NK-92 treated with Interleukin-12 subunit alpha and Interleukin-12 subunit beta, amount 100 ng/mL, for 24 hours (cell line): ENCODE data around the gene ABTB2.
"Not testable (repeated sequence)": the region's sequence is repeated elsewhere in the genome, so short reads cannot be mapped to it uniquely, and the experiment has no call there.

Source experiments
- DNase-seq: peaks from one replicate; lab custom pipeline; 2025; lab: John Stamatoyannopoulos, UW

Gene ABTB2

GRCh38 chr11:34262531-34263081 is 95.2 kb downstream of the ABTB2 start:
- no peak for DNase-seq

GRCh38 chr11:34261820-34262219 is 96.0 kb downstream of the ABTB2 start:
- DNase-seq: no peak

DNA sequence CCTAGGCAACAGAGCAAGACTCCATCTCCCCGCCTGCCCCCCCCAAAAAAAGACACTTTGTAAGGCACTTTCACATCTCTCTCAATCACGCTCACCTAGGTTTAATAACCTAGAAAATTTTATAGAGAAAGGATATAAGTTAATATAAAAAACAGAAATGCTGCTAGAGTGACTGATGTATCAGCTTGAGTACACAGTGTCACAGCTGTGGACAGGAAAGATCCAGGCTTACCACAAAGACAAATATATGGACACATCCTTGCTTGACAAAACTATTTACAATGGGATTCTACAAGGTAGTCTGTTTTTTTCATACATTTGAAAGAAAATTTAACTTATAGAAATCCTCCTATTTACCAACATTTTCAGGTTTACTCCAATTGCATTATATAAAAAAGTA is 96.7 kb downstream of the ABTB2 start:
- no peak for DNase-seq

GRCh38 chr11:34260072-34260575 is 97.7 kb downstream of the ABTB2 start:
- DNase-seq: no peak

- no peak for DNase-seq
These were observed 98.7 kb downstream of the ABTB2 start for GRCh38 chr11:34259087-34259486.

DNA sequence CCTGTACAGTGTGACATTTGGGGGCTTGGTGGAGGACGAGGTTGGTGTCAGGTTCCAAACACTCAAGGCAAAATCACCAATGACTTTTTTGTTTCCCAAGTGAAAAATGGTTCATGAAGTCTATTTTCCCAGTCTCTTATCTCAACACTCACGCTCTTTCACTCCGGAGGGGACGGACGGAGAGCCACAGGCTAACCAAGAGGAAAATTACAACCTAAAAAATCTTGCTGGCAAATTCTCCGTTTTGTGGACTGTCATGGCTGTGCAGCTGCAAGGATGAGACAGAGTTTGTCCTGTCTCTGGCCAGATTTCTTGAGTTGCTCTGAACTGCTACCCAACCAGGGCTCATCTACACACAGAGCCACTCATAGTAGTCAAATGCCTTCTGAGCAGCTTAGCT is 101.2 kb downstream of the ABTB2 start:
- DNase-seq: no peak

DNA sequence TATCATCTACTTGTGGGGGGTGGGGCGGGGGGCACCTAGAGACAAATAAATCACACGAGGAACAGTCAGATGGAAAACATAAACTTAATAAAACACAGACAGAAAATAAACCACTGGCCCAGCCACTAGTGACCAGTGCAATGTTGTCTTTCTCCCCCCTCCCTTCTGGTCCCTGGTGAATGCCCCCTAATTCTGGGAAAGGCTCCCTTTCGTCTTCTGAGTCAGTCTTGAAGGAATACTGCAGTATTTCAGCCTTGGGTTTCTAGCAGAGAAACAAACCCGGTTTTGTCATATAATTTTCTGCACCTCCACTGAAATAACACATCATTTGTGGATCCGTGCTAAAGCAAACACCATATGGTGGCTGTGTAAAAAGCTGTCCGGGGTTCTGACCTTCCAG is 101.7 kb downstream of the ABTB2 start:
- no peak for DNase-seq

- no peak for DNase-seq
These were observed 102.7 kb downstream of the ABTB2 start for GRCh38 chr11:34255101-34255500.

DNA sequence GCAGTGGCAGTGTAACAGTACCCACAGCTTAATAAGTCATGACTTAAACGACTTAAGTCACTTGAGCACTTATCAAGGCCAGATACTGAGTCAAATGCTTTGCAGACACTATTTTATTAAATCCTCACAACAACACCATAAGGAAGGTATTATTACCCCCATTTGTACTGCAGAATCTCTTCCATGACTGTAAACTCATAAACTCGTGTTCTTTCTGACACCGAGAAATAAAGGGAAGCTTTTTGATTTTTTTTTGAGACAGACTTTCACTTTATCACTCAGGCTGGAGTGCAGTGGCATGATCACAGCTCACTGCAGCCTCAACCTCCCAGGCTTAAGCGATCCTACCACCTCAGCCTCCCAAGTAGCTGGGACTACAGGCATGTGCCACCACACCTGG is 103.8 kb downstream of the ABTB2 start:
- DNase-seq: no peak

DNA sequence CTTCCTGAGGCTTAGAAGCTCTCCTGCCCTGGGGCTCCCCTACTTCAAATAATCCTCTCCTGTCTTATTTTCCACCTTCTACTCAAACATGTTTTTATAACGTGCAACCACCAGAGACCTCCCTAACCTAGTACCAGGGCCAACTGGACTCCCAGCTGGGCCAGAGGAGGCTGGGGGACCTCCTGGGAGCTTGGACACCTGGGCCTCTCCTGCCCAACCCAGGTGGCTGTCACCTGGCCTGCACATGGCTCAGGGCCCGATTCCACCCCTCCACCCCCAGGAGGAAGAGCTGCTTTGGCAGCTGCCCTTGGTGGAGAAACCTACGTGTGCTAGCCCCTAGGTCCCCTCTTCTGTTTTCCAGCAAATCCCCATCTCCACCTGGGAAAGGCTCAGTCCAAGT is 105.2 kb downstream of the ABTB2 start:
- no peak for DNase-seq

DNA sequence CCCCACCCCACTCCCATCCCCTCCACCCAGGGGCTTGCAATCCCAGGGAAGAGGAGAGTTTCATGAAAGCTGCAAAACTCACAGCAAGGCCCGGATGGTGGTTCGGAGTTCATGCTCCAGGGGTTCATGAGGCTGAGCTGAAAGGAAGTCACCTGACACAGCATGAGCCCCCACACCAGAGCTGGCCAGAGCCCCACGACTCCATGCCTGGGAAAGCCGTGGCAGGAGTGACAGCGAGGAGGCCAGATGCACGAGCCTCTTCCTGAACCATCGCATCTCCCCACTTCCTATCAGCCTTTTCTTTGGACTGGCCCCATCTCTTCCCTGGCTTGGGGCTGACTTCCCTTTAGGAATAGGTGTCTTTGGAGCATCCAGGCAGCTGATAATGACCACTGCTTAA is 105.8 kb downstream of the ABTB2 start:
- no peak for DNase-seq

GRCh38 chr11:34251589-34251980 is 106.2 kb downstream of the ABTB2 start:
- no peak for DNase-seq

GRCh38 chr11:34250732-34251588 is 106.8 kb downstream of the ABTB2 start:
- no peak for DNase-seq

- no peak for DNase-seq
These were observed 107.6 kb downstream of the ABTB2 start for GRCh38 chr11:34250211-34250610.

DNA sequence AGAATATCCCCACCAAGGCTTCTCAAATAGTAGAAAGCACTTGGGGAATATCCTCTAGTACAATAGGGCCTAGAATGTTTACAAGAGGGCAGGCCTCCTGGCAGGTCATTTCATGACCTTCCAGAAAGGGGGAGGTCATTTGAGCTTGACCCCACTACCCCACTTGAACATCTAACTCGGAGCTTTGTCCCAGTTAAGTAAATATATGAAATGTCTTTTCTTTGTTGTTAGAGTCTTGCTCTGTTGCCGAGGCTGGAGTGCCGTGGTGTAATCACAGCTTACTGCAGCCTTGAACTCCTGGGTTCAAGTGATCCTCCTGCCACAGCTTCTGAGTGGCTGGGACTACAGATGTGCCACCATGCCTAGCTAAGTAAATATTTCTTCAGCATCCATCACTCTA is 108.4 kb downstream of the ABTB2 start:
- DNase-seq: no peak

- not testable (repeated sequence) for DNase-seq
These were observed 111.3 kb downstream of the ABTB2 start for GRCh38 chr11:34246511-34246910.

GRCh38 chr11:34245041-34245440 is 112.8 kb downstream of the ABTB2 start:
- DNase-seq: no peak

- no peak for DNase-seq
These were observed 114.0 kb downstream of the ABTB2 start for GRCh38 chr11:34243600-34244464.

GRCh38 chr11:34242037-34242625 is 115.7 kb downstream of the ABTB2 start:
- no peak for DNase-seq

GRCh38 chr11:34240150-34240494 is 117.7 kb downstream of the ABTB2 start:
- no peak for DNase-seq

DNA sequence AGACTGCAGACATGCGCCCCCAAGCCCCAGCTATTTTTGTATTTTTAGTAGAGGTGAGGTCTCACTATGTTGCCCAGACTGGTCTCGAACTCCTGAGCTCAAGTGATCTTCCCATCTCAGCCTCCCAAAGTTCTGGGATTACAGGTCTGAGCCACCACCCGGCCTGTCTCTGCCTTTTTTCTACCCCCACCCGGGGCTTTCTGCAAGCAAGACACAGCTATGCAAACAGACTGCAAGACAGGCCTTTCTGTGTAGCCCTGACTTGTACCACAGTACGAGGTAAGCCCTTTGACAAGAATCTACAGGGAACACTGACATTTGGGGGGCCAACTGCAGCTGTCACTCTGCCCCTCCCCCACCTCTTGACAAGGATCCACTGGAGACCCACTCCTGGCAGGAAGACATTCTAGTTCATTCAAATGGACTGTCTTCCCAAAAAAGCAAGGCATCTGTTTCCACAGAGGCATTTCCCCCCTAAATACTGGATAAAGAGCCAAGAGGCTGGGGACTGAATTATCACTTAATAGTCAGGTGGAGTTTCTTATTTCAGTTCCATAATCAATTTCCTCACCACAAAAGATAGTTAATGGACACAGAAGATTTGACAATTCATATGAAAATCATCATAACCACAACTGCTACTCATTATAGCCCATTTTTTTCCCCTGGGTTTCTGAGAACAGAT is 118.2 kb downstream of the ABTB2 start:
- DNase-seq: no peak

DNA sequence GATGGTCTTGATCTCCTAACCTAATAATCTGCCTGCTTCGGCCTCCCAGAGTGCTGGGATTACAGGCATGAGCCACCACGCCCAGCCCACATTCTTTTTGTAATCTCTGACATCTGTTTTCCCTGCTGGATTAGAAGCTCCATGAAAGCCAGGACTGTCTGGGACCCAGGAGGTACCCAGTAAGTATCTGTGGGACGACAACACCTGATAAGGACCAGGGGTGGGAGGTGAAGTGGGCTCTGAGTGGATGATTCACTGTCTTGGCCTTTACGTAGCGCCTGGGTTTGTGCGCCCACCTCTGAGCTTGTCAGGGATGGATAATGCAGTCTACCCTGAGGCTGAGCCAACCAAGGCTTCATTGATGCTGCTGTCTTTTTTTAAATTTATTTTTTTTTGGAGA is 118.8 kb downstream of the ABTB2 start:
- no peak for DNase-seq
